Inflammatory macrophage treated with lipopolysaccharide for 4 hours (primary cell): Measurements from ENCODE around the gene SUPT3H.
"Not testable (repeated sequence)": the region's sequence is repeated elsewhere in the genome, so short reads cannot be mapped to it uniquely, and the experiment has no call there.

Experiments
- DNase-seq: peaks from one replicate; pipeline ENCODE4 v3.0.0-alpha.2; 2020

SUPT3H gene

GRCh38 chr6:45045253-45045601 is 332.5 kb downstream of the SUPT3H start:
- no peak for DNase-seq

GRCh38 chr6:45044510-45045252 is 333.1 kb downstream of the SUPT3H start:
- no peak for DNase-seq

GRCh38 chr6:45044086-45044485 is 333.6 kb downstream of the SUPT3H start:
- no peak for DNase-seq

DNA sequence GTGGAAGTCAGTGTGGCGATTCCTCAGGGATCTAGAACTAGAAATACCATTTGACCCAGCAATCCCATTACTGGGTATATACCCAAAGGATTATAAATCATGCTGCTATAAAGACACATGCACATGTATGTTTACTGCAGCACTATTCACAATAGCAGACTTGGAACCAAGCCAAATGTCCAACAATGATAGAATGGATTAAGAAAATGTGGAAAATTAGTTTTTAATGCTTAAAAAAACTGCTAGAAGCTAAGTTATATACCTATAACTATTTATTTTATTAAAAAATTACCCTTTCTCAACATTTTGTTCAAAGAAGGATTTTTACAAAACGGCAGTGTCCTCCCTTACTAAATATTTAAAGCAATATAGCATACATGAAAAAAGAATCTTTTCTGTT is 335.1 kb downstream of the SUPT3H start:
- not testable (repeated sequence) for DNase-seq

- DNase-seq: no peak
Measured at GRCh38 chr6:45038226-45038625, 339.5 kb downstream of the SUPT3H start.

DNA sequence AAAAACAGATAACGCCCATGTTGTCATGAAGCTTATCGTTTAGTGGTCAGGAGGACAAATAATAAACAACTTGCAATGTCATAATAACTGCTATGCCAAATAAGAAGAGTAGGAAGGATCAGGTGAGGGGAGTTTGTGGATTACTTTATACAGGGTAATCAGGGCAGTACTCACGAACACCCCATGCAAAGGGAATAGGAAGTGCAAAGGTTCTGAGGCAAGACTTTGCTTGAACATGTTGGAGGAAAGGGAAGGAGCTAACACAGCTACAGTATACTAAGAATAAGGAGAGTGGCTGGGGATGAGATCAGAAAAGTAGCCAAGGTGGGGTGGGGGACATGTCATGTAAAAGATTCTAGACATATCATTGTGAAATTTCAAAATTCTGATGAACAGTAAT is 341.6 kb downstream of the SUPT3H start:
- DNase-seq: peak; percentile 27

GRCh38 chr6:45032426-45032825 is 345.3 kb downstream of the SUPT3H start:
- no peak for DNase-seq

DNA sequence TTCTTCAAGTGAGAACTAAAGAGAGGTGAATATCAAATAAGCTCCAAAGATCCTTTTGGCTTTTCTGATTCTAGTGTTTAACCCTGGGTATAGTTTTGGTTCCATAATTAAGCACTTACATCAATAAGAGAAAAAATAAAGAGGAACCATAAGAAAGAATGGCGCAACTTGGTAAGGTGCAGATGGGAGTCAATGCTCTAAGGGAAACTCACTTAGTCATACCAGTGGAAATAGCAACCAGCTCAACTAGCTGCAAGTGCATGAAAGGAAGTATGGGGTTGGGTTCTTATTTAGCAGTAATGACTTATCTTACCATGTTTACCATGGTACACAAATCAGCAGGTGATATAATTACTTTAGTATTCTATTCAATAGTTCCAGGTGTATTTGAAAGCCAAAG is 346.1 kb downstream of the SUPT3H start:
- DNase-seq: peak; percentile 97

DNA sequence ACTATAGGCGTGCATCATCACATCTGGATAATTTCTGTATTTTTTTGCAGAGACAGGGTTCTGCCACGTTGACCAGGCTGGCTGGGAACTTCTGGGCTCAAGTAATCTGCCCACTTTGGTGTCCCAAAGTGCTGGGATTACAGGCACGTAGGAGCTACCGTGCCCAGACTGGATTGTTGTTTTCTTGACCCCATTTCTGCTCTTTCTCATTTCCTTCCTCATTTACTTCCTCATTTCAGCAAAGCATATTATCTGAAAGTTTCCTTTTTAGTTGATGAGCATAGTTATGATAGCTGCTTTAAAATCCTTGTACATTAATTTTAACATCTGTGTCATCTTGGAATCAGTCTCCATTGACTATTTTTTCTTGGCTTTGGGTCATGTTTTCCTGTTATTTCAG is 350.6 kb downstream of the SUPT3H start:
- peak; percentile 55 for DNase-seq

DNA sequence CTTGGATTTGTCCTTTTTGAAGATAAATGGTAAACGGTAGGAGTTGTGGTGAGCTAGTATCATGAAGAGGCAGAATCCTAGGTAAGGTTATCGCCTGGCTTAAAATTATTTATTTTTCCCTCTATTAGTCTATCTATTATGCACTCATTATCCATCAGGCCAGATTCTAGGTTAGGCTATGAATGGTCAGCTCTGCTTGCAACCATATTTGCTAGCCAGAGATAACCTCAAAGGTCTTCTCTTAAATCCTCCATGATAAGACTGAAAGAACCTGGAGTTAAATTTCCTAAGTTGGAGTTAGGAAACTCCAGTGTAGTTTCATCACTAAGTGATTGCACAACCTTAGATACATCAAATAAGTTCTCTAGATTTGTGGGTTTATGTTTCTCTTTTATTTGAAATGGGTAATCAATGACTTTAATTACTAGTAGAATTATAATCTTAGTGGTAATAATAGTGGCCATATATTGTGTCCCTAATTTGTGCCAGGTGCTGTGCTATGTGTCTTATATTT is 351.7 kb downstream of the SUPT3H start:
- peak; percentile 54 for DNase-seq

- DNase-seq: no peak
Measured at GRCh38 chr6:45024610-45025009, 353.1 kb downstream of the SUPT3H start.

GRCh38 chr6:45021676-45022075 is 356.1 kb downstream of the SUPT3H start:
- no peak for DNase-seq

DNA sequence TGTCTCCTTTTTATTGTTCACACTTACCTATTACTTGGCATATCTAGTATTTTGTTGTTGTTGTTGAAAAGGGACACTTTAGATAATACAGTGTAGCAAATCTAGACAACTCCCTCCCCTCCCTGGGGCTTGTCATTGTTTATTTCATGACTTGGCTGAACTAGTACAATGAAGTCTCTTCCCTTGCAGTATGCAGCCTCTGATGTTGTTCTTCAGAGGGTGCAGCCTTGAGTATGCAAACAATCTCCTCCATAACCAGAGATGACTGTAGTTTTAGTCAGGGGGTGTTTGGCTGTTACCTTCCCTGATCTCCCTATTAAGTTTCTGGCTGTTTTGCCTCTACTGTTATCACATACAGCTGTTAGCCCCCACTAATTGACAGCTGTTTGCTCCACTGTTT is 365.0 kb downstream of the SUPT3H start:
- DNase-seq: no peak

GRCh38 chr6:45009576-45009975 is 368.2 kb downstream of the SUPT3H start:
- DNase-seq: no peak

DNA sequence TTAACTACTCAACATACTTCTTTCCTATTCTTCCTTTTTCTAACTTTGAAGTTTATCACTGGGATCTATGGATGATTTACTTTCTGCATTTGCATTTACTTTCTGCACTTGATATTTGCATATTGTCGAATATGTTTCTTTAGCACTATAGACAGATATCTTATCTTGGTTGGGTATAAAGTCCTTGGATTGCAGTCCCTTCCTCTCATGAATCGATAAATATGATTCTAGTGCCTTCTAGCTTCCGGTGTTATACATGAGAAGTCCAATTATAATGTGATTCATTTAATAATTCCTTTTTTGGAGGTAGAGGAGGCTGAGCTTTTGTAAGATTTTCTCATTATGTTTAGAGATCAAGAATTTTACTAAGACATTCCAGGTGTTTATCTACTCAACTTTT is 370.8 kb downstream of the SUPT3H start:
- DNase-seq: no peak

GRCh38 chr6:45003961-45004360 is 373.8 kb downstream of the SUPT3H start:
- peak; percentile 36 for DNase-seq

- peak; percentile 81 for DNase-seq
Measured at GRCh38 chr6:45003387-45003786, 374.3 kb downstream of the SUPT3H start.

- peak; percentile 78 for DNase-seq
Measured at GRCh38 chr6:45002390-45003105, 375.2 kb downstream of the SUPT3H start.

GRCh38 chr6:45001663-45002062 is 376.1 kb downstream of the SUPT3H start:
- peak; percentile 36 for DNase-seq

- no peak for DNase-seq
Measured at GRCh38 chr6:45000833-45001232, 376.9 kb downstream of the SUPT3H start.

DNA sequence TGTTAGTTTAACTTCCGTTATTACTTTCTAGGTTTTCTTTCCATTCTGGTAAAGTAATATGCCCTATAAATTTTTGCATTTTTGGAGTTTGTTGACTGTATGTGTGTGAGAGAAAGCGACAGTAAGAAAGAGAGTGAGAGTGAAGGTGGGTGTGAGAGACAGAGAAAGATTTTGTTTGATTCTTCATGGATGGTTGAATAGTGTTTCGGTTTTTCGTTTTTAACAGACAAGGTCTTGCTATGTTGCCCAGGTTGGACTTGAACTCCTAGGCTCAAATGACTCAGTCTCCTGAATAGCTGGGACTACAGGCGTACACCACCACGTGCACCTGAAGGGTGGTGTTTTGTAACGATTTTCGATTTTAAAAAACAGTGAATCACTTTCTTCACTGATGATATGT is 378.7 kb downstream of the SUPT3H start:
- DNase-seq: no peak

- no peak for DNase-seq
Measured at GRCh38 chr6:44995486-44996132, 382.1 kb downstream of the SUPT3H start.

DNA sequence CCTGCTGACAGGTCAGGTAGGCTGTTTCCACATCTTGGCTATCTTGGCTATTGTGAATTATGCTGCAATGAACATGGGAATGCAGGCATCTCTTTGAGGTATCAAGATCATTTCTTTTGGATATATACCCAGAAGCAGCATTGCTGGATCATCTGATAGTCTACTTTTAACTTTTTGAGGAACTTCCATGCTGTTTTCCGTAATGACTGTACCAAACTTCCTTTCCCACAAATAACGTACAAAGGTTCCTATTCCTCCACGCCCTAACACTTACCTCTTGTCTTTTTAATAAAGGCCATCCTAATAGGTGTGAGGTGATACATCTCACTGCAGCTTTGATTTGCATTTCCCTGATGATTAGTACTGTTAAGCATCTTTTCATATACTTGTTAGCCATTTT is 388.3 kb downstream of the SUPT3H start:
- no peak for DNase-seq

GRCh38 chr6:44985006-44985405 is 392.7 kb downstream of the SUPT3H start:
- no peak for DNase-seq
